Testis (tissue), 3 donors: ENCODE data around the gene REG1A. TPM values are rescaled to one million over a fixed set of nuclear protein-coding genes. Genes with fewer than 3 reads are reported as not detected.

Experiments used
- DNase-seq: peaks from one replicate; pipeline ENCODE4 v3.0.0-alpha.2; 2019
- H3K27ac ChIP-seq, 2 donors: fragments of 200-600 bp; sonication (generic); one replicate each; pipeline ENCODE4 v1.5.1; 2019
- H3K27me3 ChIP-seq: fragments of 200-600 bp; sonication (generic); one replicate; pipeline ENCODE4 v1.5.1; 2019
- H3K36me3 ChIP-seq: fragments of 200-600 bp; sonication (generic); one replicate; pipeline ENCODE4 v1.5.1; 2017; ENCODE audit warnings: low read depth; ENCODE audit errors: missing control alignments
- H3K4me1 ChIP-seq: fragments of 200-600 bp; sonication (generic); one replicate; pipeline ENCODE4 v1.5.1; 2019
- H3K4me3 ChIP-seq, 2 donors: fragments of 200-600 bp; sonication (generic); one replicate each; pipeline ENCODE4 v1.5.1; 2017 to 2019
- H3K9me3 ChIP-seq: fragments of 200-600 bp; sonication (generic); one replicate; pipeline ENCODE4 v1.5.1; 2017
- POLR2A ChIP-seq: fragments of 450-650 bp; IDR thresholded peaks from one replicate; pipeline ENCODE4 v1.6.1; 2017; ENCODE audit warnings: antibody characterized with exemption, mild to moderate bottlenecking, moderate library complexity
- WGBS, 2 donors: methylation state at CpG; one replicate each; pipeline ENCODE4 v1.1.5; 2018; 5-methylcytosine and 5-hydroxymethylcytosine counted together
- intact Hi-C: fragments of 100-400 bp; cut with DNase I; formaldehyde crosslinking; loops from one replicate; pipeline ENCODE4 v1.15.1; 2023; ENCODE audit warnings: low total_unique reads
- polyA plus RNA-seq: library from polyadenylated mRNA; stranded (reverse); fragments of 350-450 nt; fragmentation: Illumina TruSeq; extraction: RNeasy Lipid Tissue Mini Kit (QIAGEN cat#74804); gene quantifications from one replicate; pipeline ENCODE4 v1.2.3, GENCODE V29; 2014; ENCODE audit warnings: low read depth, low replicate concordance; ENCODE audit not compliant: insufficient read depth
- total RNA-seq, 2 donors: library from RNA; depleted of rRNA; stranded (reverse); fragments of >200 nt; gene quantifications; one replicate each; pipeline ENCODE4 v1.2.3, GENCODE V29; 2016
- TF ChIP-seq, protein P1 (sequence below), 3 experiments: fragments of 450-650 bp in 2 of 3; fragments of 200-600 bp in 1 of 3; sonication (generic) in 1 of 3; IDR thresholded peaks; one replicate each; pipeline ENCODE4 v1.5.1; 2016 to 2019; ENCODE audit warnings: antibody characterized with exemption in 3 of 3, mild to moderate bottlenecking in 2 of 3, moderate library complexity in 1 of 3

REG1A gene
- total and polyA plus RNA-seq, 3 donors from 2014 or later: 0.74 to 0.87 TPM; not detected in 1

- Histone ChIP-seq H3K27ac (no peak overlapping the region), H3K9me3 (no peaks in the 10 kb centered on the region), H3K4me3 (no peak overlapping the region), H3K36me3 (no peaks in the 10 kb centered on the region), H3K4me1 (no peaks in the 10 kb centered on the region), H3K27me3 (no peaks in the 10 kb centered on the region)
- no peak for DNase-seq
- intact Hi-C loops: no loop called here
- WGBS, 2 donors: 84 to 90% methylated on average over 3 of the region's 3 CpGs
- TF ChIP-seq, protein P1, sequence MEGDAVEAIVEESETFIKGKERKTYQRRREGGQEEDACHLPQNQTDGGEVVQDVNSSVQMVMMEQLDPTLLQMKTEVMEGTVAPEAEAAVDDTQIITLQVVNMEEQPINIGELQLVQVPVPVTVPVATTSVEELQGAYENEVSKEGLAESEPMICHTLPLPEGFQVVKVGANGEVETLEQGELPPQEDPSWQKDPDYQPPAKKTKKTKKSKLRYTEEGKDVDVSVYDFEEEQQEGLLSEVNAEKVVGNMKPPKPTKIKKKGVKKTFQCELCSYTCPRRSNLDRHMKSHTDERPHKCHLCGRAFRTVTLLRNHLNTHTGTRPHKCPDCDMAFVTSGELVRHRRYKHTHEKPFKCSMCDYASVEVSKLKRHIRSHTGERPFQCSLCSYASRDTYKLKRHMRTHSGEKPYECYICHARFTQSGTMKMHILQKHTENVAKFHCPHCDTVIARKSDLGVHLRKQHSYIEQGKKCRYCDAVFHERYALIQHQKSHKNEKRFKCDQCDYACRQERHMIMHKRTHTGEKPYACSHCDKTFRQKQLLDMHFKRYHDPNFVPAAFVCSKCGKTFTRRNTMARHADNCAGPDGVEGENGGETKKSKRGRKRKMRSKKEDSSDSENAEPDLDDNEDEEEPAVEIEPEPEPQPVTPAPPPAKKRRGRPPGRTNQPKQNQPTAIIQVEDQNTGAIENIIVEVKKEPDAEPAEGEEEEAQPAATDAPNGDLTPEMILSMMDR (IDR thresholded peaks at IDR 0.05): no peak
- no peak for TF ChIP-seq POLR2A
These were observed 35.7 kb upstream of the REG1A start for GRCh38 chr2:79084495-79085135.

DNA sequence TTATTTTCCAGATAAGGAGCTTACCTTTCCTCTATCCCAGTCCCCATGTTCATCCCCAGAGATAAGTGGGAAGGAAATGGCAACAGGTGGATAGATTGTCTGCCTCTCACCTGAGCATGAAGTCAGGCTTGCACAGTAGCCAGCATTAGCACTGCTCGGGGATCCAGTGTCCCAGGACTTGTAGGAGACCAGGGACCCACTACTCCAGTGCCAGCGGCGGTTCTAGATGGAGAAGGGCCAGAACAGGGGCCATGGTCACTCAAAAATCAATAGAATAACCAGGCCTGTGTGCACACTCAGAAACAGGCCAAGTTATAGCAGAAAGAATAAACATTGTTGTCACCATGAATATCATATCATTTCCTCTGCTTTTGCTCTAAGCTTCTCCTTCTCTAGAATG, 34.9 kb upstream of the REG1A start:
- 86 to 92% methylated on average over 3 of the region's 3 CpGs for WGBS, 2 donors
- Histone ChIP-seq H3K27me3 (no peaks in the 10 kb centered on the region), H3K4me3 (no peak overlapping the region), H3K9me3 (no peaks in the 10 kb centered on the region), H3K4me1 (no peaks in the 10 kb centered on the region), H3K36me3 (no peaks in the 10 kb centered on the region), H3K27ac (no peak overlapping the region)
- DNase-seq: no peak
- TF ChIP-seq, protein P1 (IDR thresholded peaks at IDR 0.05): no peak
- TF ChIP-seq POLR2A: no peak
- intact Hi-C loops: no loop called here

DNA sequence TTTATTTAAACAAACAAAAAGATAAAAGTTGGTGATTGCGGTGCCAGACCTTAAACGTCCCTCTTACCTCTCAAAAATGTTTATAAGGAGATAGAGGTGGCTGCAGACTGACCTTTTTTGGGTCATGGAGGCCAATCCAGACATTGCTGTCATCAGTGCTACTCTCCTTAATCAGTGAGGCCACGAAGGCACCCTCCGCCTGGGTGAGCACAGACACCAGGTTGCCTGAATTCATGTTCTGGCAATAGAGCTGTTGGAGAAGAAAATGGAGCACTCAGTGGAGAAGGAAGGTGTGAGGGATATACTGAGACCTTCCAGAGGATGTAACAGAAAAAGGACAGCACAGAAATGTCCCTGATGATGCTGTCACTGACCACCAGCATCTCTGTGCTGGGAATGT, 34.0 kb upstream of the REG1A start:
- WGBS, 2 donors: 78 to 90% methylated on average over 4 of the region's 4 CpGs
- TF ChIP-seq, protein P1 (IDR thresholded peaks at IDR 0.05): no peak
- no peak for TF ChIP-seq POLR2A
- intact Hi-C loops: no loop called here

GRCh38 chr2:79087785-79088364, 32.4 kb upstream of the REG1A start, which contains the start of gene REG1B:
Gene REG1B (minus strand): TSS chr2:79087993. CDS start chr2:79087612, 381 bp downstream.
- no peaks in the 10 kb centered on the region for H3K9me3 ChIP-seq
- intact Hi-C loops: no loop called here
- WGBS, 2 donors: 65 to 78% methylated on average over 2 of the region's 2 CpGs
- DNase-seq: no peak
- H3K4me3 ChIP-seq: no peak within 1 kb of the TSS
- no peak within 1 kb of the TSS for H3K27ac ChIP-seq
- H3K36me3 ChIP-seq: no peaks in the 10 kb centered on the region
- H3K27me3 ChIP-seq: no peaks in the 10 kb centered on the region
- H3K4me1 ChIP-seq: no peaks in the 10 kb centered on the region
- TF ChIP-seq POLR2A: no peak

More for the DNA sequence above, 34.0 kb upstream of the REG1A start:
- no peak overlapping the region for H3K27ac ChIP-seq
- no peak overlapping the region for H3K4me3 ChIP-seq
- no peak for DNase-seq
- H3K27me3 ChIP-seq: no peaks in the 10 kb centered on the region
- no peaks in the 10 kb centered on the region for H3K9me3 ChIP-seq
- no peaks in the 10 kb centered on the region for H3K4me1 ChIP-seq
- no peaks in the 10 kb centered on the region for H3K36me3 ChIP-seq

DNA sequence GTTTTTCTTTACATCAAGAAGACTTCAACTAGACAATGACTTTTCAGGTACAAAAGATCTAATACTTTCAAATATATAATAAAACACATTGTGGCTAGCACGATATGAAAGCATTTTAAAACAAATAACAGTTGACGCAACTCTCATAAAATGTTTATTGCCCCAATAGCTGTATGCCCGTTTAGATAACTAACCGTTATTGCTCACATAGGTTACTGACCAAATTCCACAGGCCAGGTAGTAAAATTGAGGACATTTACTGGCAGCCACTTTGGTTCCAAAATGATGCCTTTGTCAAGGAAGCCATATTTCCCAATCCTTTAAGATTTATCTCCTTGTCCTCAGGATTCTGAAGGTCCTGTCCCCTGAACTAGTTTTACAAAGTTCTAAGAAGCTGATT, 29.6 kb upstream of the REG1A start:
- intact Hi-C loops: no loop called here
- Histone ChIP-seq H3K9me3 (no peaks in the 10 kb centered on the region), H3K4me1 (no peaks in the 10 kb centered on the region), H3K36me3 (no peaks in the 10 kb centered on the region), H3K27ac (no peak overlapping the region), H3K27me3 (no peaks in the 10 kb centered on the region), H3K4me3 (no peak overlapping the region)
- TF ChIP-seq, protein P1 (IDR thresholded peaks at IDR 0.05): no peak
- TF ChIP-seq POLR2A: no peak
- WGBS, 2 donors: 84 to 87% methylated on average over 4 of the region's 4 CpGs
- DNase-seq: no peak
